Parathyroid adenoma (tissue), 2 donors: ENCODE data around the gene ODAPH.
"Not testable (repeated sequence)": the region's sequence is repeated elsewhere in the genome, so short reads cannot be mapped to it uniquely, and the experiment has no call there.

Experiments
- H2AFZ ChIP-seq: fragments of 300-600 bp; sonication (generic); one replicate; pipeline ENCODE4 v1.7.0; 2017; ENCODE audit warnings: antibody characterized with exemption, mild to moderate bottlenecking
- H3K27ac ChIP-seq: fragments of 300-600 bp; sonication (generic); one replicate; pipeline ENCODE4 v1.7.0; 2017
- H3K27me3 ChIP-seq: fragments of 300-600 bp; sonication (generic); one replicate; pipeline ENCODE4 v1.7.0; 2017; ENCODE audit warnings: low read length; ENCODE audit not compliant: control insufficient read depth, insufficient read depth
- H3K36me3 ChIP-seq: fragments of 300-600 bp; sonication (generic); one replicate; pipeline ENCODE4 v1.7.0; 2017; ENCODE audit warnings: low read length; ENCODE audit not compliant: control insufficient read depth, insufficient read depth
- H3K4me1 ChIP-seq: fragments of 300-600 bp; sonication (generic); one replicate; pipeline ENCODE4 v1.7.0; 2017; ENCODE audit warnings: control low read depth
- H3K4me2 ChIP-seq: fragments of 300-600 bp; sonication (generic); one replicate; pipeline ENCODE4 v1.7.0; 2017; ENCODE audit warnings: low read length
- H3K4me3 ChIP-seq: fragments of 300-600 bp; sonication (generic); one replicate; pipeline ENCODE4 v1.7.0; 2017; ENCODE audit warnings: low read depth, low read length
- H3K79me2 ChIP-seq: fragments of 300-600 bp; sonication (generic); one replicate; pipeline ENCODE4 v1.7.0; 2017; ENCODE audit warnings: control low read depth
- H3K9ac ChIP-seq: fragments of 300-600 bp; sonication (generic); one replicate; pipeline ENCODE4 v1.7.0; 2017; ENCODE audit warnings: mild to moderate bottlenecking
- H3K9me3 ChIP-seq: fragments of 300-600 bp; sonication (generic); one replicate; pipeline ENCODE4 v1.7.0; 2017; ENCODE audit warnings: low read length; ENCODE audit not compliant: control insufficient read depth
- TF ChIP-seq, protein P1 (sequence below): fragments of 300-600 bp; sonication (generic); IDR thresholded peaks from one replicate; pipeline ENCODE4 v1.7.0; 2017; ENCODE audit warnings: antibody characterized with exemption, mild to moderate bottlenecking
- donor health status: primary hyperparathyroidism.

ODAPH gene, protein sequence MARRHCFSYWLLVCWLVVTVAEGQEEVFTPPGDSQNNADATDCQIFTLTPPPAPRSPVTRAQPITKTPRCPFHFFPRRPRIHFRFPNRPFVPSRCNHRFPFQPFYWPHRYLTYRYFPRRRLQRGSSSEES

DNA sequence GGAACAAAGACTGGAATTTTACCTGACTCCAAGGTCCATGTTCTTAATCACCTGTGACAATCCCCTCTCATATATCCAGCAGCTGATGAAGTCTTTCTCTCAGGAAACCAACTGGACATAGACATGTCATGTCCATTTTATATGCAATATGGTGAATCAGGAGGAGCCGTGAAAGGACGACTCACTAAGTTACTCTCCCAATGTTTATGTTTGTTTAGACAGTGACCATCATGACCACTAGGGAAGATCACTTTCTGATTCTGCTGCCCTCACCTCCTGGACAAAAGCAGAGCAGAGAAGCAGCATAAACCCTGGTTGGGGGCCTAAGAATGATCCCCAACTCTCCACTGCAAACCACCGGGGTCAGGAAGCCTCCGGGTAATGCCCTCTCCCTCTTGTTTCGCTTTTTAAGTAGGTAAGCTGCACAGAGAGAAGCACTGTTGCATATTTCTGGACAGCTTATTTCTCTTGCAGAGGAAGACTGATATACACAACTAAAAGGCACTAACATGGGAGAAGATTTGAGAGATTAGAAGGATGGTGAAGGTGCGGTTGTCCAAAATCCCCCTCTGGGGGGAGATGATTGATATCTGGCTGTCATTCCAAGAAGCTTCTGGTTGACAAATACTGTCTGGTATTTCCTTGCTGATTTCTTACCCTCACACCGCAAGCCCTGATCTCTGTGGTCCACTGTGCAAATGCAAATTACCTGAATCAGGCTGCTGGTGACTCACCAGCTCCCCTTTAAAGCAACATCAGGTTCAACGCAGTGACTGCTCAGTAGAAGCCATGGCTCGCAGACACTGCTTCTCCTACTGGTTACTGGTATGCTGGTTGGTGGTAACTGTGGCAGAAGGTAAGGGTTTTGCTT, at the start of gene ODAPH:
TSS of gene ODAPH (plus strand) at position 773 of the 871 bp plus-strand sequence. CDS start at position 790, 17 bp downstream.
- Histone ChIP-seq H3K36me3 (no peaks in the 10 kb centered on the region), H2AFZ (peak within 1 kb of the TSS; percentile 42), H3K4me1 (no peaks in the 10 kb centered on the region), H3K4me3 (no peak within 1 kb of the TSS), H3K9me3 (no peaks in the 10 kb centered on the region), H3K4me2 (no peak within 1 kb of the TSS), H3K79me2 (no peaks in the 10 kb centered on the region), H3K27me3 (no peaks in the 10 kb centered on the region), H3K27ac (no peak within 1 kb of the TSS), H3K9ac (no peak within 1 kb of the TSS)
- TF ChIP-seq, protein P1, sequence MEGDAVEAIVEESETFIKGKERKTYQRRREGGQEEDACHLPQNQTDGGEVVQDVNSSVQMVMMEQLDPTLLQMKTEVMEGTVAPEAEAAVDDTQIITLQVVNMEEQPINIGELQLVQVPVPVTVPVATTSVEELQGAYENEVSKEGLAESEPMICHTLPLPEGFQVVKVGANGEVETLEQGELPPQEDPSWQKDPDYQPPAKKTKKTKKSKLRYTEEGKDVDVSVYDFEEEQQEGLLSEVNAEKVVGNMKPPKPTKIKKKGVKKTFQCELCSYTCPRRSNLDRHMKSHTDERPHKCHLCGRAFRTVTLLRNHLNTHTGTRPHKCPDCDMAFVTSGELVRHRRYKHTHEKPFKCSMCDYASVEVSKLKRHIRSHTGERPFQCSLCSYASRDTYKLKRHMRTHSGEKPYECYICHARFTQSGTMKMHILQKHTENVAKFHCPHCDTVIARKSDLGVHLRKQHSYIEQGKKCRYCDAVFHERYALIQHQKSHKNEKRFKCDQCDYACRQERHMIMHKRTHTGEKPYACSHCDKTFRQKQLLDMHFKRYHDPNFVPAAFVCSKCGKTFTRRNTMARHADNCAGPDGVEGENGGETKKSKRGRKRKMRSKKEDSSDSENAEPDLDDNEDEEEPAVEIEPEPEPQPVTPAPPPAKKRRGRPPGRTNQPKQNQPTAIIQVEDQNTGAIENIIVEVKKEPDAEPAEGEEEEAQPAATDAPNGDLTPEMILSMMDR, result no peak

DNA sequence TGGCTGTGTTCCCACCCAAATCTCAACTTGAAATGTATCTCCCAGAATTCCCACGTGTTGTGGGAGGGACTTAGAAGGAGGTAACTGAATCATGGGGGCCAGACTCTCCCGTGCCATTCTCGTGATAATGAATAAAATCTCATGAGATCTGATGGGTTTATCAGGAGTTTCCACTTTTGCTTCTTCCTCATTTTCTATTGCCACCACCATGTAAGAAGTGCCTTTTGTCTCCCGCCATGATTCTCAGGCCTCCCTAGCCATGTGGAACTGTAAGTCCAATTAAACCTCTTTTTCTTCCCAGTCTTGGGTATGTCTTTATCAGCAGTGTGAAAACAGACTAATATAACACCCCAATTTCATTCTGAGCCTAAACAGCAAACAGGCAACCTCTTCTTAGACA, 46.3 kb upstream of the ODAPH start:
- H3K4me2 ChIP-seq, H3K9ac ChIP-seq, H2AFZ ChIP-seq, H3K36me3 ChIP-seq, H3K79me2 ChIP-seq, H3K27me3 ChIP-seq, H3K9me3 ChIP-seq, H3K4me1 ChIP-seq, H3K27ac ChIP-seq, H3K4me3 ChIP-seq: not testable (repeated sequence)

DNA sequence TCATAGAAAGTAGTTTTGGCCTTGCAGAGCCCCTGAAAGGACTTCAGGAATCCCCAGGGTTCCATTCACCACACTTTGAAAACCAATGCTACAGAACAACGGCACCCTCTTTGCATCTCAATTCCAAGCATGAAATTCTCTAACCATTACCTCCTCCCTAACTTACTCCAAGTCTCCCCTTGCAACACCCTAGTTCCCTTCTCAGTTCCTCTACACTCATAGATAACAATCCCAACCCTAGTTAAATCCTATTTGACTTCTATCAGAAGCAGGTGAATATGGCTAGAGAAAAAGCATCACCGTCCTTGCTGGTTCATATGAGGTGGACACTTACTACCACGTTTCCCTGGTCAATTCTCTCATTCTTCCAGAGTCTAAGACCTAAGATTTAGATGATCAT, 44.0 kb upstream of the ODAPH start:
- TF ChIP-seq, protein P1, result no peak
- no peaks in the 10 kb centered on the region for H3K79me2 ChIP-seq
- H3K4me2 ChIP-seq, result peak overlapping the region; percentile 47
- peak overlapping the region; percentile 30 for H3K27ac ChIP-seq
- H2AFZ ChIP-seq, result no peak overlapping the region
- H3K9ac ChIP-seq, result no peak overlapping the region
- H3K4me3 ChIP-seq, result peak overlapping the region; percentile 3
- no peaks in the 10 kb centered on the region for H3K36me3 ChIP-seq
- peaks cover 8% of the 10 kb centered on the region for H3K4me1 ChIP-seq
- no peaks in the 10 kb centered on the region for H3K9me3 ChIP-seq
- H3K27me3 ChIP-seq, result no peaks in the 10 kb centered on the region

DNA sequence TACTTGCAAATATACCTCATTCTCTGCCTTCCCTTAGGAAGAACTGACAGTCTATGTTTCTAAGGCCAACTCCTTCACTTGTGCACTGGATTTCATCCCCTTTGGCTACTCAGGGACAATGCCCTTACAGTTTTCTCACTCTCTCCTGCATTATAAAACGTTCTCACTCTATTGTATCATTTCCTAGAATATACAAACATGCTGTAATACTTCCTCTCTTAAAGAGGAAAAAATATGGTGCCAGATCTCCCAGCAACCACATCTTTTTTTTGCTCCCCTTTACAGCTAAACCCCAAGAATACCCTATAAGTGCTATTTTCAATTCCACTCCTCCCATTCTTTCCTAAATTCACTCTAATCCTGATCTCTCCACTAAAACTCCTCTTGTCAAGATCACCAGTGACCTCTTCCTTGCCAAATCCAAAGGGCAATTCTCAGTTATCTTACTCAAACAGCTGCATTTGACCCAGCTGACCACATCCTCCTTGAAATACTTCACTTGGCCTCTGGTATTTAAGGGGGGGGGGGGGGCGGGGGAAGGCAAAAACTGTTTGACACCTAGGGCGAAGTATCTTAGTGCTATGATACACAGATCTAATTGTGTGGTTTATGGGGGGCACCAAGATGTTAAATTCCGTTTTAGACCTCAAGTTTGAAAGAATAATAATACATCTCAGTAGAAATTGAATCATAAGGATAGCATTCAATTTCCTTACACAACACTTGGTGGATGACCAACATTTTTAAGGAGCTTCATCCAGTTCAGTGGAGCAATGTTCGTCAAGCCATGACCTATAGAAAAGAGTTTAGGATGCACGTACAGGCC, 43.3 kb upstream of the ODAPH start:
- peak overlapping the region; percentile 83 for H3K4me2 ChIP-seq
- no peak overlapping the region for H2AFZ ChIP-seq
- H3K4me3 ChIP-seq, result peak overlapping the region; percentile 95
- peaks cover 8% of the 10 kb centered on the region for H3K4me1 ChIP-seq
- H3K36me3 ChIP-seq, result no peaks in the 10 kb centered on the region
- TF ChIP-seq, protein P1, result no peak
- H3K9me3 ChIP-seq, result no peaks in the 10 kb centered on the region
- no peak overlapping the region for H3K9ac ChIP-seq
- no peaks in the 10 kb centered on the region for H3K27me3 ChIP-seq
- H3K27ac ChIP-seq, result peak overlapping the region; percentile 30
- no peaks in the 10 kb centered on the region for H3K79me2 ChIP-seq
